Stimulated activated CD4-positive, alpha-beta T cell treated with anti-CD3 and anti-CD28 coated beads, Interleukin-15, amount 100 ng/mL, for 1 hour (primary cell): ENCODE data around the gene ZNF79.

ENCODE experiments used
- DNase-seq, 2 donors: peaks; one replicate each; pipeline ENCODE4 v3.0.0-alpha.2; 2020; ENCODE audit warnings: low read depth in 1 of 2, low spot score in 1 of 2

The ZNF79 gene

DNA sequence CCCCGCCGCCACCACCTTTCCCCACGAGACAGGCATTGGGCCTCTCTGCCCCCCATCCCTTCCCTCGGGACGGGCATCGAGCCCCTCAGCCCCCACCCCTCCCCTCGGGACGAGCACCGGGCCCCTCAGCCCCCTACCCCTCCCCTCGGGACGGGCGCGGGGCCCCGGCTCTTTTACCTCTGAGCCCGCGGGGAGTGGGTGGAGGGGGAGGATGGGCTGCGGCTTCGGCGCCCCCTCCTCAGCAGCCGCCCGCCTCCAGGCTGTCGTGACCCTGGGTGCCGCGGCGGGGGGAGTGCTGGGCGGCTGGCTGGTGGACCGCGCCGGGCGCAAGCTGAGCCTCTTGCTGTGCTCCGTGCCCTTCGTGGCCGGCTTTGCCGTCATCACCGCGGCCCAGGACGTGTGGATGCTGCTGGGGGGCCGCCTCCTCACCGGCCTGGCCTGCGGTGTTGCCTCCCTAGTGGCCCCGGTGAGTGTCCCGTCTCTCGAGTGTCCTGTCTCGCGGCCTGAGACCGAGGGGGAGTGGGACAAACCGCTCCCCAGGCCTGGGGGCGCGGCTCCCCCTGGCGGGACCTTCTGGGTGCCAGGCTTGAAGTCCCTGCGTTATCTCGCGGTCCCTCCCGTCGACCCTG lies 26.4 kb upstream of the ZNF79 start:
- no peak for DNase-seq

DNA sequence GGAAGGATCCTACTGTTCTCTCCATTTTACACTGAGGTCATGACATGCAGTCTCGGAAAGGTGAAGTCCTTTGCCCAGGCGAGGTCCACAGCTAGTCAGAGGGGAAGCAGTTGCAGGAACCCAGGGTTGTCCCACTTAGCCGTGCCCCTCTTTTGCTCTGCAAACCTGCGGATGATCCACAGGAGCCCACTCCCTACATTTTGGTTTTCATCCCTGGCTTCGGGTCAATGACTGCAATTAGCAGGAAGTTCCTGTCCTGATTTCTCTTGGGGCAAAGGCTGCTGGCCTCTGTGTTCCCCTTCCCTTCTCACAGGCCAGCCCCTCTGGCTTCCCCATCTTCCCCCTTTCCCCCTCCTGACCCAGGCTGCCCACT lies 25.9 kb upstream of the ZNF79 start:
- DNase-seq = no peak

DNA sequence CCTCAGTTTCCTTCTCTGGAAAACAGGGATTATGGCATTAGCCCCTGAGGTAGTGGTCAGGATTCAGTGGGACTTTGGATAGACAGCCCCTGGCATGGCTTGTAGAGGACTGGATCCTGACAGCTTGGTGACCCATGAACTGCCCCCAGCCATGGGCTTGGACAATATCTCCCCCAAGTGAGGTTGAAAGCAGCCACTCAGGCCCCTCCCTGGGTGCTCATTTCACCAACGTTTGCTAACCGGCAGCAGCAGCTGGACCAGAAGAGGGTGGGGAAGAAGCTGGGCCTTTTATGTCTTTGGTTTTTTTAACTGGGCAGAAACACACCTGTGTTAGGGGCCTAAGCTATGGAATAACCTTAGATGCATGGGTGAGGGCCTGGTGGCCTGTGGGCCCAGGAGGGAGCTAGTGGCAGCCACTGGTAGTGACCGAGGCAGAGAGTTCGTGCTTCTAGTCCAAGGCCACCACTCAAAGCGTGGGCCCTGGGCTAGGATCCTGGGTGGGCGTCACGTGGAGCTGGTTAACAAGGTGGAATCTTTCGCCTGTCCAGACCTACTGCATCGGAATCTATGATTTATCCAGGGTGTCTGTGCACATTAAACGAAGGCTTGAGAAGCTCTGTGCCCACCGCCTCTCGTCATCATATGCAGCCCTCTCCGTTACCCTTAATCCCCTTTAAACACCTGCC lies 25.3 kb upstream of the ZNF79 start:
- DNase-seq = no peak

DNA sequence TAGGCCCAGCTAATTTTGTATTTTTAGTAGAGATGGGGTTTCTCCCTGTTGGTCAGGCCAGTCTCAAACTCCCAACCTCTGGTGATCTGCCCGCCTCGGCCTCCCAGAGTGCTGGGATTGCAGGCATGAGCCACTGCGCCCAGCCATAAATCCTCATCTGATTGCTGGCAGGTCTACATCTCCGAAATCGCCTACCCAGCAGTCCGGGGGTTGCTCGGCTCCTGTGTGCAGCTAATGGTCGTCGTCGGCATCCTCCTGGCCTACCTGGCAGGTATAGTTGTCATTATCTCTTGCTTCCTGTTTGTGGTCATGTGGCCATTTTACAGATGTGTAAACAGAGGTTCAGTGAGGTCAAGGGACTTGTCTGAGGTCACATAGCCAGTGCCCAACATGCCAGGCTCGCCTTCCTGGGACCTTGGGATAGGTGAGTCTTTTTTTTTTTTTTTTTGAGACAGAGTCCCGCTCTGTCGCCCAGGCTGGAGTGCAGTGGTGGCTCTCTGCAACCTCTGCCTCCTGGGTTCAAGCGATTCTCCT lies 24.4 kb upstream of the ZNF79 start:
- no peak for DNase-seq

DNA sequence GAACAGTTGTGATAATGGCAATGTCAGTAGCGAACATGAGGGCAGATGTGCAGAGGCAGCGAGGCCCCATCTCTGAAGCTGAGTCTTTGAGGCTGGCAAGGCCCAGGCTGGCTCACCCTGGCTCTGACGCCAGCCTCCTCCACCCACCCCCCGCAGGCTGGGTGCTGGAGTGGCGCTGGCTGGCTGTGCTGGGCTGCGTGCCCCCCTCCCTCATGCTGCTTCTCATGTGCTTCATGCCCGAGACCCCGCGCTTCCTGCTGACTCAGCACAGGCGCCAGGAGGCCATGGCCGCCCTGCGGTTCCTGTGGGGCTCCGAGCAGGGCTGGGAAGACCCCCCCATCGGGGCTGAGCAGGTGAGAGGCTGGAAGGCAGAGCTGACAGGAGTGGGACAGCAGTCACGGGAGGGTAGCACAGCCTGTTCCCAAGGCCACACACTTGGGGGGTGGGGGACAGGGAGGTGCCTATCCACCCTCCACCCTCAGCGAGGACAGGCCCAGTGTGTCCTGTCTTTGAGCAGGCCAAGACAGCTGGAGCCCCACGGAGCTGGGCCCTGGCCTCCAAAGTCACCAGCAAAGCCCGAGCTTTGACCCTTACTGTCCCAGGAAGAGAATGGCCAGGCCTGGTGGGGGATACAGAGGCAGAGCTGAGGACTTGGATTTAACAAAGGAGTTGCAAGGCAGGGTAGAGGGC lies 21.6 kb upstream of the ZNF79 start:
- DNase-seq = no peak

DNA sequence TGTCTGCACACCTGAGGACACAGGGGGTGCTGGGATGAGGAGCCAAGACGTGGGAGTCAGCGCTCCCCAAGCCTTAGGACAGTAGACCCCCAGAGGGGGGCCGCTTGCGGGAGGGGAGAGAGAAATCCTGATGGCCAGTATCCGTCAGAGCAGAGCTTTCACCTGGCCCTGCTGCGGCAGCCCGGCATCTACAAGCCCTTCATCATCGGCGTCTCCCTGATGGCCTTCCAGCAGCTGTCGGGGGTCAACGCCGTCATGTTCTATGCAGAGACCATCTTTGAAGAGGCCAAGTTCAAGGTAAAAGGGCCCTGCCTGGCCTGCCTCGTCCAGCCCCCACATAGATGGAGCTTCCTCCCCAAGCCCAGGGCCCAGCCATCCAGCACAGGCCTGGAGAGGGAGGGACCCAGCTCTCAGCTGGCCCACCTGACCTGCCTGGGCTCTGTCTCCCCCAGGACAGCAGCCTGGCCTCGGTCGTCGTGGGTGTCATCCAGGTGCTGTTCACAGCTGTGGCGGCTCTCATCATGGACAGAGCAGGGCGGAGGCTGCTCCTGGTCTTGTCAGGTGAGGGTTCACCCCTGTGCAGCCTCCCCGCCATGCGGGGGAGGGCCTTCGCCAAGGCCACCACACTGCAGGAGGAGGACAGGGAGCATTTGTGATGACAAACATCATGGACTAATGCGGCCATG lies 20.5 kb upstream of the ZNF79 start:
- DNase-seq = no peak

DNA sequence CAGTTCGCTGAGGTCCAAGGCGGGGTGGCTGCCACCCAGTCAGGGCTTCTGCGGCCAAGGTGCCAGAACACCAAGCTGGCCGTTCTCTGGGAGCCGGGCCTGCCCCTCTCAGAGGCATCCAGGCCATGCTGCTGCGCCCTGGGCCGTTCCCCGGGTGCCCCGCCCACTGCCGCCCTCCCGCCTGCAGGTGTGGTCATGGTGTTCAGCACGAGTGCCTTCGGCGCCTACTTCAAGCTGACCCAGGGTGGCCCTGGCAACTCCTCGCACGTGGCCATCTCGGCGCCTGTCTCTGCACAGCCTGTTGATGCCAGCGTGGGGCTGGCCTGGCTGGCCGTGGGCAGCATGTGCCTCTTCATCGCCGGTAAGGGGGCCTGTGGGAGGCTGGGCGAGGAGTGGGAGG lies 19.6 kb upstream of the ZNF79 start:
- no peak for DNase-seq

DNA sequence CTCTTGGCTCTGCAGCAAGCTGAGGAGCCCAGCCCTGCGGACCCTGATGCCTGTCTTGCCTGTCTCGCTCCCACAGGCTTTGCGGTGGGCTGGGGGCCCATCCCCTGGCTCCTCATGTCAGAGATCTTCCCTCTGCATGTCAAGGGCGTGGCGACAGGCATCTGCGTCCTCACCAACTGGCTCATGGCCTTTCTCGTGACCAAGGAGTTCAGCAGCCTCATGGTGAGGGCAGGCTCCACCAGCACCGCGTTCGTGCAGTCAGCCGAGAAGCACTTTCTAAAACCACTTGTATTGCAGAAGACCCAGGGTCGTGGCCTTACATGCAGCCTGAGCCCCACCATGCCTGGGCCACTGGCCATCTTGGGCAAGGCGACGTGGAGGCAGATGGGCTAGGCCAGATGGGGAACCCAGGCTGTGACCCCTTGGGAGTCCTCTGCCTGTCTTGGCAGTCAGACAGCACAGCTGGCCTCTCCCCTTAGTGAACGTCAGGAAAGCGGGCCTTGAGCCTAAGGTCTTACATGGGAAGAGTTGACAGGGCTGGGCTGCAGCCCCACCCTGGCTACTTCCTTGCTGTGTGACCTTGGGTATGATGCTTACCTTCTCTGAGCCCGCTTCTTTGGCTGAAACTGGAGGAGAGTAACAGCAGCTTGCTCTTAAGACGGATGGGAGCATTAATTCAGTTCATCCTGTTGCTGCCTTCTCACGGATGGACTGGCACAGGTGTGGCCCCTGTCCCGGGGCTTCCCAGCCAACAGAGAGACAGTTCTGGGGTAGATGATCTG lies 18.6 kb upstream of the ZNF79 start:
- DNase-seq = no peak

DNA sequence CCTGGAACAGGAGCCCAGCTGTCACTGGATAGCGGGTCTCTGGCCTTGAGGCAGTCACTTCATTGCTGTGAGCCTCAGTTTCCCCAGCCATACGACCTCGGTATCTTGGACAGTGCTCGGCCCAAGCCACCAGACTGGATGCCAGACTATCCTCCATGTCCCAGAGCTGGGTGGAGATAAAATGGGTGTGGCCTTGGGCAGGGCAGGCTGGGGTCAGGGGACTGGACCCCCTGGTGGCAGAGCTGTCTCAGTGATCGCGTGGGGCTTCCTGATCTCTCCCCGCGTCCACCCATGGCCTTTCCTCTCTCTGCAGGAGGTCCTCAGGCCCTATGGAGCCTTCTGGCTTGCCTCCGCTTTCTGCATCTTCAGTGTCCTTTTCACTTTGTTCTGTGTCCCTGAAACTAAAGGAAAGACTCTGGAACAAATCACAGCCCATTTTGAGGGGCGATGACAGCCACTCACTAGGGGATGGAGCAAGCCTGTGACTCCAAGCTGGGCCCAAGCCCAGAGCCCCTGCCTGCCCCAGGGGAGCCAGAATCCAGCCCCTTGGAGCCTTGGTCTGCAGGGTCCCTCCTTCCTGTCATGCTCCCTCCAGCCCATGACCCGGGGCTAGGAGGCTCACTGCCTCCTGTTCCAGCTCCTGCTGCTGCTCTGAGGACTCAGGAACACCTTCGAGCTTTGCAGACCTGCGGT lies 17.2 kb upstream of the ZNF79 start:
- DNase-seq = no peak

DNA sequence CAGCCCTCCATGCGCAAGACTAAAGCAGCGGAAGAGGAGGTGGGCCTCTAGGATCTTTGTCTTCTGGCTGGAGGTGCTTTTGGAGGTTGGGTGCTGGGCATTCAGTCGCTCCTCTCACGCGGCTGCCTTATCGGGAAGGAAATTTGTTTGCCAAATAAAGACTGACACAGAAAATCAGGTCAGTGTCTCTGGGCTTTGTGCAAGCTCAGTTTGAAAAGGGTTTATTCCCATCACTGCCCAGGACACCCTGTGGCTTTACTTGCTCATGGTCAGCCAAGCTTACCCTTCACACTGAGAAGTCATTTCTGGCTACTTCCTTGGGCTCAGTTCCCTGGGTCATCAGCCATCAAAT lies 16.7 kb upstream of the ZNF79 start:
- DNase-seq = no peak

DNA sequence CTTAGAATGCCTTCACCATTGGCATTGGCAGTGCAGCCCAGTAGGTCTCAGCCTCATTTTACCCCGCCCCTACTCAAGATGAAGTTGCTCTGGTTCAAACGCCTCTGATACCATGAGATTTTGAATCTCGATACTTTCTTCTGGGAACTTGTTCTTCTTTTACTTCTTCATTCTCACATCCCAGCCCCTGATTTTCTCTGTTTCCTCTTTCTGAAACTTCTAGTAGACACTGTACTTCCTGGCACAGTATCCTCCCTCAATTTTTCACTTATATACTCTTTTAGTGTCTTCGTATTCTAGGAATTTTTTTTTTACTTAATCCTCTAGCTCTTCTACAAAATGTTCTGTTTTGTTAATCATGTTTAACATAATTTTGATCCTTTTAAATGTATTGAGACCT lies 13.1 kb upstream of the ZNF79 start:
- DNase-seq = no peak

DNA sequence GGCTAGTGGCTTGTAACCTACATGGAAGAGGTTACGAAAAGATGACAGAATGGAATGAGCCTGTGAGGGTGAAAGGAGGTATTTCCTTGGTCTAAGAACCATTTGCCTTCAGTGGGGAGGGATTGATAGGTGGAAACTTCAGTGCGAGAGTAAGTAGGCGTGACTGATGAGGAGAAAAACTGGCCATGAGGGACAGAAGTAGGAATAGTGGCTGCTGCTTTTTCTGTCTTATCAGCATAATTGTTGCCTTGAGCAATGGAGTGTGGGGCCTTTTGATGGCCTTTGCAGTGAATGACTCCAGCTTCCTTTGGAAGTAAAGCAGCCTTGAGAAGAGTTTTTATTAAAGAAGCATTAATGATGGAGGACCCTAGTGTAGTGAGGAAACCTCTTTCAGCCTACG lies 9.0 kb upstream of the ZNF79 start:
- DNase-seq = no peak

DNA sequence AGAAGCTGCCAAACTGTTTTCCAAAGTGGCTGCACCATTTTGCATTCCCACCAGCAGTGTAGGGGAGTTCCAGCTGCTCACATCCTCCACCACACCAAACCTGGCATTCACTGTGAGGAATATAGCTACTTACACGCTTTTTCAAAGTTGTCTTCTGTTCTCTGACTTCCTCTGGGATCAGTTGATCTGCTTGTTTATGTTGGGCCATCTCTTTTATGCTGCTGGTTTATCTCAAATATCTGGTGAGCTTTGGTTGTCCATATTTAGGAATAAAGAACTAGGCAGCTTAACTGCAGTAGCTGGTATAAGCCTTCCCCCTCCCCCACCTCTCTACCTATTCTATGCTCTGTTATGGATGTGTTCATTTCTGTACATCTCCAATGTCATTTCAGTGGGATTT lies 8.5 kb upstream of the ZNF79 start:
- no peak for DNase-seq

DNA sequence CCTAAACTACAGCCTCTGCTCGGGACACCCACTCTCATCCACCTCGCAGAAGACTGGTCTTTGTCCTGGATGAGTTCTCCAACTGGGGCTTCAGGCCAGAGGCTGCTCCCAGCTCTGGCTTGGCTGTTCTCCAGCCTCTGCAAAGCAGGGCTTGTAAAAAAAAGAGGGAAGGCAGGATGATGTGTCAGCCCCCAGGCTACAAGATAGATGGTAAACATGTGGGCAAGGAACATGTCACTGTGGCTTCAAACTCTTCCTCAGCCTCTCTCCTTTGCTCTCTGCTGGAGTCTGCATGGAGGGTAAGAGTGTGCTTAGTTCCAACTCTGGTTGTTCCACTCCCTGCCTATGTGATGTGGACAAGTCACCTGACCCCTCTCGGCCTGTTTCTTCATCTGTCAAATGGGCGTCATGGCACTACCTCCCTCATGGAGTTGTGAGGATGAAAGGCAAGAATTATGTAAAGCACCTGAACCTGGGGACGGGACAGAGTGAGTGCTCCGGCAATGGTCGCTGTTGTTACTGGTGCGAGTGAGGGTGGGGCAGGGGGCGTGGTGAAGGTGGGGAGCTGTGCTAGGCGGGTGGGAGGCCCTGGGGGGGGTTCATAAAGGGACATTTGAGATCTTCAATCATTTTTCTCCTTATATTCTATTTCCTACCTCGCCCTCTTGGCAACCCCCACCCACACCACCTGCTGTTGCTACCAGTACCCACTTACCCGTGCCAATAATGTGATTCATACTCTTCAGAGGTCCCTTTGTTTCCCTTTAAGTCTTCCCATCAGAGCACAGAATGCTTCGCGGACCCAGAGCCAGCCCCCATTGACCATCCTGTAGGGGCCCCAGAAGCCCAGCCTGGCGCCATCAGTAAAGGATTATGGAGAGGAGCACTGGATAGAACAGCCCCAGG lies 6.8 kb upstream of the ZNF79 start:
- no peak for DNase-seq

DNA sequence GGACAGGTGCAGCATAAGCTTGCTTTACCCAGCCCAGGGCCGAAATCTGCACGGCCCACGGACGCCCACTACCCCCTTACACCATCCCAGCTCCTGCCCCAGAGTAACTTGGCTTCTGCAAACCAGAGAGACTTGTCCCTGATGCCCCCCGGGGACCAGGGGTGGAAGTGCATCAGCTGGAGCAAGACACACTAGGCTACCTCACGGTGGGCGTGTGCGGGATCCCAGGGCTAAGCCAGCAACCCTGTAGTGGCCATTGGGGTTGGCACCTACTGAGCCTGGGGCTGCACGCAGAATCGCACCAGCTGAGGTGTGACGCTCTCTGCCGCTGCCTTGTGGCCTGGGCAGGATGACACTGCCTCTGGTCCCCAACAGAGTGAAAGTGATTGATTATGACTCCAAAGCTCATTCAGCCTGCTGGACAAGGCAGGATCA lies 6.1 kb upstream of the ZNF79 start:
- peak in 1 of 2 donors; percentile 31 for DNase-seq

DNA sequence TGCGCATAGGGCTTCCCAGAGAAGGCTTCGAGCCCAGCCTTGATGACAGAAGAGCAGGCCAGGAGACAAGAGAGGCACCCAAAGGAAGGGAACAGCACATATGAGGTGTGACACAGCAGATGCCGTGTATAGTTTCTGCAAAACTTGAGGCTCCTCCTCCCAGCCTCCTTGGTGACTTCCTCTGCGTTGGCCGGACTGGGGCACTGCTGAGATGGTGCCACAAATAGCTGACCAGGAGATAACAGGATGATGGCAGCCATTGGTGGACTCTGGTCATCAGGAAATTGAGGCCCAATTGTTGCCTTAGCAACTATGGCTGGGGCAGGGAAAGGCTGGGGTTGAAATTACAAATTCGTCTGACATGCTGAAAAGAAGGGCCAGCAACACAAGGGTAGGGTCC lies 4.8 kb upstream of the ZNF79 start:
- no peak for DNase-seq

DNA sequence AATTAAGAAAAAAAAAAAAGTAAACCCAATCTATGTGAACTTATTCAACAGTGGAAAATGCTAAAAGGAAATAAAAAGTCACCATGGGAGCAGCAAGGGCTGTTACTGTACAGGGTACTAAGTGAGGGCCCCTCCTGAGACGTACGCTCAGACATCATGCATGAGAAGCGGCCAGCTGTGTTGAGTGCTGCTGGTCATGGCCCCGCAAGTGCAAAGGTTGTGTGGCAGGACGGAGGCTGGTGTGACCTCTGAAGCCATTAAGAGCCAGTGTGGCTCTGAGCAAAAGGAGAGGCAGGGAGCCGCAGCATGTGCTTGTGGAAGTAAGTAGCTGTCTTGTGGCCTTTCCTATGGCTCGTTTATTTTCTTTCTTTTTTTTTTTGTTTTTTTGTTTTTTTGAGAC lies 3.1 kb upstream of the ZNF79 start:
- no peak for DNase-seq

DNA sequence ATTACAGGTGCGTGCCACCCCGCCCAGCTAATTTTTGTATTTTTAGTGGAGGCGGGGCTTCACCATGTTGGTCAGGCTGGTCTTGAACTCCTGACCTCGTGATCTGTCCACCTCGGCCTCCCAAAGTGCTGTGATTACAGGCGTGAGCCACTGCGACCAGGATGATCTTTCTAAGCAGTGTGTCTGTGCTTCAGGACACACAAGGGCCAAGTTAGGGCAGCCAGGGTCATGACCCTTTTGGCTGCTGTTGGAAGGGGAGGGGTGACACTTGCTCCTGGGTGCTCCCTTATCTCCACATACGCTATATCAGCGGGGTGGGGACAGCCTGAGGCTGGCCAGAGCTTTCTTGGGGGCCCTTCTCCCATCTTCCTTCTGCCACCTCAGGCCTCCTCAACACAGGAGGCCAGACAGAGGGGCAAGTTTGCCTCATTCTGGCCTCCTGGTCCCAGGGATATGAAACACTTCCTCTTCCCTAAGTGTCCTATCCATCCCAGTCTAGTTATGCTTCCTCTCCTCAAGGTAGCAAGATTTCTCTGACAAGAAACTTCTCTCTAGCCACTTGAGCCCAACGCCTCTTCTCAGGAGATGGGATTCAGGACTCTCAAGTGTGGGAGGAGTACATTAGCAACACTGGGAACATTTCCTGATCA lies 1.9 kb upstream of the ZNF79 start:
- DNase-seq = no peak

DNA sequence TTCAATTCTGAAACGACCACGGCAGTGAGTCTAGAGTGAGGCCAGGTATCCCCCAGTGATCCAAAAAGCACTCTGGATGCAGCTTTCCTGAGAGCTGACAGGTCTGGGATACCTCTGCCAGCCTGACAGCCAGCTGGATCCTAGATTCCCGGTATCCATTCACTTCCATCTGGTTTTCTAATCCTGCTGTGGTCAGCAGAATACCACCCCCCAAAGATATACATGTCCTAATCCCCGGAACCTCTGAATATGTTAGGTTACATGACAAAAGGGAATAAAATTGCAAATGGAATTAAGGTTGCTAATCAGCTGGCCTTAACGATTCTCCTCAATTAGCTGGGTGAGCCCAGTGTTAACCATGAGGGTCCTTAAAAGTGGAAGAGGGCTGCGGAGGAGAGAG lies 1.4 kb upstream of the ZNF79 start:
- no peak for DNase-seq
